K562 (cell line): Measurements from ENCODE around the gene CLEC12A. TPM values are rescaled to one million over a fixed set of nuclear protein-coding genes. Genes with fewer than 3 reads are reported as not detected.

Experiments used
- FOXK1 ChIP-seq: sonication (generic); formaldehyde crosslinking; IDR thresholded peaks from 2 replicates; pipeline ENCODE4 v1.8.0; 2022; ENCODE audit warnings: missing genetic modification reagents, mild to moderate bottlenecking, borderline replicate concordance
- KAT7 ChIP-seq: sonication (generic); formaldehyde crosslinking; IDR thresholded peaks from 2 replicates; pipeline ENCODE4 v1.8.0; 2022; ENCODE audit warnings: missing genetic modification reagents, mild to moderate bottlenecking, borderline replicate concordance
- ZNF354B ChIP-seq: fragments of 250-450 bp; sonication (Bioruptor Pico); IDR thresholded peaks from 2 replicates; pipeline ENCODE4 v1.4.0; 2020
- ZNF717 ChIP-seq: fragments of 250-450 bp; sonication (Bioruptor Pico); IDR thresholded peaks from 2 replicates; pipeline ENCODE4 v1.5.0; 2021
- polyA plus RNA-seq, 8 experiments: library from polyadenylated mRNA; depleted of rRNA in 4 of 8; stranded (reverse) in 5 of 8; unstranded in 3 of 8; fragments of >200 nt; fragmentation: Nextera tagmentation in 2 of 8; fragmentation: Illumina TruSeq in 1 of 8; extraction: Ambion mirVana in 2 of 8; extraction: Trizol in 1 of 8; gene quantifications; 2 replicates each; pipeline versions ENCODE4 v1.2.1 to v1.2.3, GENCODE V29; 2011 to 2014; ENCODE audit warnings: inconsistent platforms in 1 of 8, missing spikeins in 1 of 8
- total RNA-seq, 7 experiments: library from RNA; depleted of rRNA in 6 of 7; stranded (reverse); fragments of >200 nt in 6 of 7; fragmentation: Illumina TruSeq in 2 of 7; extraction: Trizol in 2 of 7; gene quantifications; 2 replicates each; pipeline versions ENCODE4 v1.2.1 to v1.2.3, GENCODE V29; 2011 to 2021; ENCODE audit warnings: low replicate concordance in 1 of 7
- TF ChIP-seq, protein P1 (sequence below), 2 experiments: fragments of 450-650 bp; IDR thresholded peaks; 2 replicates each; pipeline ENCODE4 v1.6.1; 2016; ENCODE audit warnings: mild to moderate bottlenecking in 2 of 2, borderline replicate concordance in 1 of 2, low read depth in 1 of 2, moderate library complexity in 1 of 2
- TF ChIP-seq, protein P2 (sequence below): fragments of 450-650 bp; IDR thresholded peaks from 2 replicates; pipeline ENCODE4 v1.6.1; 2017; ENCODE audit warnings: antibody characterized with exemption, mild to moderate bottlenecking
- TF ChIP-seq, protein P3 (sequence below): sonication (generic); formaldehyde crosslinking; IDR thresholded peaks from 2 replicates; pipeline ENCODE4 v1.8.0; 2022; ENCODE audit warnings: missing genetic modification reagents, mild to moderate bottlenecking, borderline replicate concordance

The CLEC12A gene
- total and polyA plus RNA-seq, 9 of the 15 experiments (the other 6 are each of a cell fraction or from before 2014, with no cell fraction given), result not detected

- TF ChIP-seq, protein P1, sequence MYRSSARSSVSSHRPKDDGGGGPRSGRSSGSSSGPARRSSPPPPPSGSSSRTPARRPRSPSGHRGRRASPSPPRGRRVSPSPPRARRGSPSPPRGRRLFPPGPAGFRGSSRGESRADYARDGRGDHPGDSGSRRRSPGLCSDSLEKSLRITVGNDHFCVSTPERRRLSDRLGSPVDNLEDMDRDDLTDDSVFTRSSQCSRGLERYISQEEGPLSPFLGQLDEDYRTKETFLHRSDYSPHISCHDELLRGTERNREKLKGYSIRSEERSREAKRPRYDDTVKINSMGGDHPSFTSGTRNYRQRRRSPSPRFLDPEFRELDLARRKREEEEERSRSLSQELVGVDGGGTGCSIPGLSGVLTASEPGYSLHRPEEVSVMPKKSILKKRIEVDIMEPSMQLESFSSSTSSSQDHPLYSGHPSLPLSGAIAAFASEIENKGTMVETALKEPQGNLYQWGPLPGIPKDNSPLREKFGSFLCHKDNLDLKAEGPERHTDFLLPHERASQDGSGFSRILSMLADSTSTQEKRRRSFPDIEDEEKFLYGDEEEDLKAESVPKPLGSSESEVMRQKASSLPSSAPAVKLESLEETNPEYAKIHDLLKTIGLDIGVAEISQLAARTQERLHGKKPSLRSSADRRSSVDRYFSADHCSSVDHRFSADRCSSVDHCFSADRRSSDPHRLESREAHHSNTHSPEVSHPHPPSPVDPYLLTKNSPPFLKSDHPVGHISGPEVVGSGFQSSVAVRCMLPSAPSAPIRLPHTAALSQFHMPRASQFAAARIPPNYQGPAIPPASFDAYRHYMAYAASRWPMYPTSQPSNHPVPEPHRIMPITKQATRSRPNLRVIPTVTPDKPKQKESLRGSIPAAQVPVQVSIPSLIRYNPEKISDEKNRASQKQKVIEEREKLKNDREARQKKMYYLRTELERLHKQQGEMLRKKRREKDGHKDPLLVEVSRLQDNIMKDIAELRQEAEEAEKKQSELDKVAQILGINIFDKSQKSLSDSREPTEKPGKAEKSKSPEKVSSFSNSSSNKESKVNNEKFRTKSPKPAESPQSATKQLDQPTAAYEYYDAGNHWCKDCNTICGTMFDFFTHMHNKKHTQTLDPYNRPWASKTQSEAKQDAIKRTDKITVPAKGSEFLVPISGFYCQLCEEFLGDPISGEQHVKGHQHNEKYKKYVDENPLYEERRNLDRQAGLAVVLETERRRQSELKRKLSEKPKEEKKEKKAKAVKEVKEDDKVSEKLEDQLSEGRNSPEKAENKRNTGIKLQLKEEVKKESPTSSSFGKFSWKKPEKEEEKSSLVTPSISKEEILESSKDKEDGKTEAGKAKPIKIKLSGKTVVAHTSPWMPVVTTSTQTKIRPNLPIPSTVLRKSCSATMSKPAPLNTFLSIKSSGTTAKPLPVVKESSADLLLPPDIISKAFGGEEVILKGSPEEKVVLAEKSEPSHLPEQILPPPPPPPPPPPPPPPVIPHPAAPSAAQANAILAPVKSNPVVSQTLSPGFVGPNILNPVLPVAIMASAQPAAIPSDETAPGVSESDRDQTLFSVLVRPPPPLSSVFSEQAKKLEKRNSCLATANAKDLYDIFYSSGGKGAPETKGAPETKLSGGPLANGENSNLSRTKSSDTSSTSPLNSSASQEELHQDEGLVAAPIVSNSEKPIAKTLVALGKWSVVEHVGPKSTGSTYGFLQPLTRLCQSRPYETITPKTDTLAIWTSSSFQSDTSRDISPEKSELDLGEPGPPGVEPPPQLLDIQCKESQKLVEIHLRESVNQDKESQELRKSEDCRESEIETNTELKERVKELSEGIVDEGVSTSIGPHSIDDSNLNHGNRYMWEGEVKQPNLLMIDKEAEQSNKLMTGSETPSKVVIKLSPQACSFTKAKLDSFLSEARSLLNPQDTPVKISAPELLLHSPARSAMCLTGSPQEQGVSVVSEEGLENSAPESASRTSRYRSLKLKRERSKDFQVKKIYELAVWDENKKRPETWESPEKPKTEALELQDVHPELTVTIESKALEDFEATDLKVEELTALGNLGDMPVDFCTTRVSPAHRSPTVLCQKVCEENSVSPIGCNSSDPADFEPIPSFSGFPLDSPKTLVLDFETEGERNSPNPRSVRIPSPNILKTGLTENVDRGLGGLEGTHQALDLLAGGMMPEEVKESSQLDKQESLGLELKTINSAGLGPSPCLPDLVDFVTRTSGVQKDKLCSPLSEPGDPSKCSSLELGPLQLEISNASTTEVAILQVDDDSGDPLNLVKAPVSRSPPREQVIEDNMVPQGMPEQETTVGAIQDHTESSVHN (IDR thresholded peaks at IDR 0.05; ENCODE audit: borderline replicate concordance in 1 of 2, low read depth in 1 of 2), result no peak
- TF ChIP-seq ZNF717 (no peak), FOXK1 (CRISPR knock-in tag) (no peak), KAT7 (CRISPR knock-in tag) (no peak), ZNF354B (CRISPR knock-in tag) (no peak)
- TF ChIP-seq, protein P2, sequence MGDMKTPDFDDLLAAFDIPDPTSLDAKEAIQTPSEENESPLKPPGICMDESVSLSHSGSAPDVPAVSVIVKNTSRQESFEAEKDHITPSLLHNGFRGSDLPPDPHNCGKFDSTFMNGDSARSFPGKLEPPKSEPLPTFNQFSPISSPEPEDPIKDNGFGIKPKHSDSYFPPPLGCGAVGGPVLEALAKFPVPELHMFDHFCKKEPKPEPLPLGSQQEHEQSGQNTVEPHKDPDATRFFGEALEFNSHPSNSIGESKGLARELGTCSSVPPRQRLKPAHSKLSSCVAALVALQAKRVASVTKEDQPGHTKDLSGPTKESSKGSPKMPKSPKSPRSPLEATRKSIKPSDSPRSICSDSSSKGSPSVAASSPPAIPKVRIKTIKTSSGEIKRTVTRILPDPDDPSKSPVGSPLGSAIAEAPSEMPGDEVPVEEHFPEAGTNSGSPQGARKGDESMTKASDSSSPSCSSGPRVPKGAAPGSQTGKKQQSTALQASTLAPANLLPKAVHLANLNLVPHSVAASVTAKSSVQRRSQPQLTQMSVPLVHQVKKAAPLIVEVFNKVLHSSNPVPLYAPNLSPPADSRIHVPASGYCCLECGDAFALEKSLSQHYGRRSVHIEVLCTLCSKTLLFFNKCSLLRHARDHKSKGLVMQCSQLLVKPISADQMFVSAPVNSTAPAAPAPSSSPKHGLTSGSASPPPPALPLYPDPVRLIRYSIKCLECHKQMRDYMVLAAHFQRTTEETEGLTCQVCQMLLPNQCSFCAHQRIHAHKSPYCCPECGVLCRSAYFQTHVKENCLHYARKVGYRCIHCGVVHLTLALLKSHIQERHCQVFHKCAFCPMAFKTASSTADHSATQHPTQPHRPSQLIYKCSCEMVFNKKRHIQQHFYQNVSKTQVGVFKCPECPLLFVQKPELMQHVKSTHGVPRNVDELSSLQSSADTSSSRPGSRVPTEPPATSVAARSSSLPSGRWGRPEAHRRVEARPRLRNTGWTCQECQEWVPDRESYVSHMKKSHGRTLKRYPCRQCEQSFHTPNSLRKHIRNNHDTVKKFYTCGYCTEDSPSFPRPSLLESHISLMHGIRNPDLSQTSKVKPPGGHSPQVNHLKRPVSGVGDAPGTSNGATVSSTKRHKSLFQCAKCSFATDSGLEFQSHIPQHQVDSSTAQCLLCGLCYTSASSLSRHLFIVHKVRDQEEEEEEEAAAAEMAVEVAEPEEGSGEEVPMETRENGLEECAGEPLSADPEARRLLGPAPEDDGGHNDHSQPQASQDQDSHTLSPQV, result no peak
- TF ChIP-seq, protein P3, sequence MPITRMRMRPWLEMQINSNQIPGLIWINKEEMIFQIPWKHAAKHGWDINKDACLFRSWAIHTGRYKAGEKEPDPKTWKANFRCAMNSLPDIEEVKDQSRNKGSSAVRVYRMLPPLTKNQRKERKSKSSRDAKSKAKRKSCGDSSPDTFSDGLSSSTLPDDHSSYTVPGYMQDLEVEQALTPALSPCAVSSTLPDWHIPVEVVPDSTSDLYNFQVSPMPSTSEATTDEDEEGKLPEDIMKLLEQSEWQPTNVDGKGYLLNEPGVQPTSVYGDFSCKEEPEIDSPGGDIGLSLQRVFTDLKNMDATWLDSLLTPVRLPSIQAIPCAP (CRISPR knock-in tag), result no peak
Measured at GRCh38 chr12:9961106-9961505, 10.1 kb upstream of the CLEC12A start (continued).
